Activated gamma-delta T cell (primary cell): ENCODE results near the gene FAM83F.

Source experiments
- DNase-seq: peaks from one replicate; lab custom pipeline; 2025; lab: John Stamatoyannopoulos, UW

The FAM83F gene

GRCh38 chr22:39994041-39994565 lies 651 bp upstream of the FAM83F start:
- DNase-seq, result no peak

- no peak for DNase-seq
Measured at GRCh38 chr22:39995393-39996252, 869 bp downstream of the FAM83F start.

- no peak for DNase-seq
Measured at GRCh38 chr22:39996732-39997131, 2.0 kb downstream of the FAM83F start.

GRCh38 chr22:39997421-39997820 lies 2.7 kb downstream of the FAM83F start:
- no peak for DNase-seq

- no peak for DNase-seq
Measured at GRCh38 chr22:39997939-39998726, 3.4 kb downstream of the FAM83F start.

GRCh38 chr22:39999144-39999757 lies 4.5 kb downstream of the FAM83F start:
- no peak for DNase-seq

GRCh38 chr22:40000171-40000570 lies 5.4 kb downstream of the FAM83F start:
- no peak for DNase-seq

GRCh38 chr22:40001106-40001505 lies 6.4 kb downstream of the FAM83F start:
- no peak for DNase-seq

GRCh38 chr22:40001800-40002577 lies 7.2 kb downstream of the FAM83F start:
- no peak for DNase-seq

- no peak for DNase-seq
Measured at GRCh38 chr22:40002935-40003715, 8.4 kb downstream of the FAM83F start.

- no peak for DNase-seq
Measured at GRCh38 chr22:40004836-40005235, 10.1 kb downstream of the FAM83F start.

GRCh38 chr22:40006641-40007040 lies 11.9 kb downstream of the FAM83F start:
- DNase-seq, result no peak

- no peak for DNase-seq
Measured at GRCh38 chr22:40007853-40008710, 13.3 kb downstream of the FAM83F start.

- DNase-seq, result no peak
Measured at GRCh38 chr22:40008726-40009291, 14.1 kb downstream of the FAM83F start.

GRCh38 chr22:40009292-40009774 lies 14.6 kb downstream of the FAM83F start:
- no peak for DNase-seq

GRCh38 chr22:40009951-40010671 lies 15.4 kb downstream of the FAM83F start:
- DNase-seq, result no peak

GRCh38 chr22:40010746-40011145 lies 16.0 kb downstream of the FAM83F start:
- DNase-seq, result no peak

- DNase-seq, result no peak
Measured at GRCh38 chr22:40014667-40015248, 20.0 kb downstream of the FAM83F start.
